Renal cortical epithelial cell (primary cell): ENCODE data around the gene IRF1. TPM values are rescaled to one million over a fixed set of nuclear protein-coding genes. Genes with fewer than 3 reads are reported as not detected.
A peak's percentile ranks its signal among the peaks of the same experiment; 100 is the strongest.
"Not testable (repeated sequence)": the region's sequence is repeated elsewhere in the genome, so short reads cannot be mapped to it uniquely, and the experiment has no call there.

Source experiments
- DNase-seq: peaks from one replicate; pipeline ENCODE4 v3.0.0-alpha.2; 2011; ENCODE audit warnings: low read depth
- total RNA-seq: library from RNA; depleted of rRNA; stranded (reverse); fragments of >200 nt; gene quantifications from 2 replicates; pipeline ENCODE4 v1.2.3, GENCODE V29; 2014

The IRF1 gene
- total RNA-seq, 1 donor from 2014 or later: 28.7 TPM

GRCh38 chr5:132439521-132440089, 51.0 kb downstream of the IRF1 start:
- DNase-seq: no peak

- DNase-seq: no peak
These were observed 51.7 kb downstream of the IRF1 start for GRCh38 chr5:132438917-132439316.

GRCh38 chr5:132438267-132438645, 52.3 kb downstream of the IRF1 start:
- DNase-seq: not testable (repeated sequence)

GRCh38 chr5:132437604-132438266, 52.8 kb downstream of the IRF1 start:
- peak; percentile 81 for DNase-seq

- DNase-seq: no peak
These were observed 53.6 kb downstream of the IRF1 start for GRCh38 chr5:132436936-132437335.

- DNase-seq: no peak
These were observed 54.7 kb downstream of the IRF1 start for GRCh38 chr5:132435886-132436285.

GRCh38 chr5:132435447-132435846, 55.1 kb downstream of the IRF1 start:
- no peak for DNase-seq

- no peak for DNase-seq
These were observed 55.9 kb downstream of the IRF1 start for GRCh38 chr5:132434416-132435286.

- DNase-seq: no peak
These were observed 57.4 kb downstream of the IRF1 start for GRCh38 chr5:132433141-132433540.

GRCh38 chr5:132431632-132432031, 58.9 kb downstream of the IRF1 start:
- DNase-seq: no peak

Other genes with a start within 250 kb of the IRF1 start
- 92.0 and 249 TPM in 2 replicates for gene PDLIM4, start 233.1 kb downstream of the IRF1 start, total RNA-seq
- gene SLC22A4, start 196.4 kb downstream of the IRF1 start, total RNA-seq: 1.6 and 8.9 TPM in 2 replicates
- 31.3 and 33.0 TPM in 2 replicates for gene SLC22A5, start 121.1 kb downstream of the IRF1 start, total RNA-seq
- not detected in 2 replicates for gene IL5, start 52.7 kb upstream of the IRF1 start, total RNA-seq
- gene RAD50, start 66.2 kb upstream of the IRF1 start, total RNA-seq: 17.4 and 58.0 TPM in 2 replicates
- gene IL13, start 167.4 kb upstream of the IRF1 start, total RNA-seq: not detected in 2 replicates
- gene IL4, start 183.2 kb upstream of the IRF1 start, total RNA-seq: not detected in 2 replicates
- 7.6 and 21.5 TPM in 2 replicates for gene KIF3A, start 246.8 kb upstream of the IRF1 start, total RNA-seq